Measurements from ENCODE around the gene SKI.

SKI gene

DNA sequence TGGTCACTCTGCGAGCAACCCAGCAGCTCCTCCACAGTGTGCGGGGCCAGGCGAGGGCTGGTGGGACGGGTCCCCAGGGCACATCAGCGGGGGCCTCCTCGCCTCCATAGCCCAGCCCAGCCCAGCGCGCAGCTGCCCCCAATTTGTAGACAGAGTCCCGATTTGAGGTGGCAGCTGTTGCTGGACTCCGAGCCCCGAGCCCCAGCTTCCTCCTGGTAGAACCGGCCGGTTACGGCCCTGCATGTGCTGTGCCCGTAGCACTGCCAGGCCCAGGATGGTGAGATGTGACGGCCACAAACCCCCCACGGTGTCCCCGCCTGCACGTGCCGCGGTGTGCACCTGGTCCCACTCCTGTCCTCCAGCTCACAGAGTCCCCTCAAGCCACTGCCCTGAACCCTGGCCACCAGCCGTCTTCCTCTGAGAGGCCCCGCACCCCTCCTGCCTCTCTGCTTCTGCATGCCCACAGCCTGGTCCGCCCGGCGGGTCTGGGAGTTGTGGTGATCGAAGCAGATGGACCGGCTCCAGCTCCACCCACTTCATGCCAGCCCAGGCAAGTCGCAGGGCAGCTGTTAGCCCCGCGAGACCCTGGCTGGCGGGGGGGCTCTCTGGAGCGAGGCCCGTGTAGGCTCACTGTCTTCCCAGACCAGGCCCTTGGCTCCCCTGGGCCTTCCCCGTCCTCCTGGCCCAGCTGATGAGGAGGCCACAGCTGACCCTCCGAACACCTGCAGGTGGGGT, 107.8 kb downstream of the SKI start:
- H3K4me3 ChIP-seq (ENCODE audit: low read depth, low read length): no peak overlapping the region

DNA sequence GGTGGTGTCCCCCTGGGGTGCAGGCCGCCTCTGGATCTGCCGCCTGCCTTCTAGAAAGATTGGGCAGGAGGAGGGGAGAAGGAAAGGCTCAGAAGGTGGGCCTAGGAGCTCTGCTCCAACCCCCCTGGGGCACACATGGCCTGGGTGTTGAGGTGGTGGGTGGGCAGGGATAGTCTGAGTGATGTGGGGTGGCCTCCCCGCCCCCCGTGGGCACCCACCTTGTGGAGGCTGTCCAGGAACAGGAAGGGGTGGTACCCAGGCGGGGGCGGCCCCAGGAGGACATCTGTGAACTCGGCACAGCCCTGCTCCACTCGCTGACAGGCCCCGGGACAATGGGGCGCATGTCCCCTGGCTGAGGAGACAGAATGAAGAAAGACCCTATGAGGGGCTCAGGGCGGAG, 108.4 kb downstream of the SKI start:
- no peak overlapping the region for H3K4me3 ChIP-seq (ENCODE audit: low read depth, low read length)

DNA sequence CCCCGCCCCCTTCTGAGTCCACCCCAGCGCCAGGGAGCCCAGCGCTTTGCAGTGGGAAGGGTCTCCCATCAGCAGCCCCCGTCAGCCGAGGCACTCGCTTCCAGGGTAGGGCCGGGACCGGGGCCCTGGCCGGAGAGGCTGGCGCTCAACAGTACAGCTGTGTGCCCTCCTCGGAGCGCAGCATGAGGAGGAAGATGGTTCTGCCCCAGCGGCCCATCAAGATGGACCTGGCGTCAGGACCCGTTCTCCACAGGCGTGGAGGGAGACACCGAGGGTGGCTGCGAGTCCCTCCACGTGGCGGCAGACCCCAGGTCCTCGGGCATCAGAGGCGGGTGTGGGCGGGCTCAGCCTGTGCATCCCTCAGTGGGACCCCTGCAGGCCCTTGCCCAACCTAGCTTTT, 109.0 kb downstream of the SKI start:
- H3K4me3 ChIP-seq (ENCODE audit: low read depth, low read length): no peak overlapping the region

- H3K4me3 ChIP-seq (ENCODE audit: low read depth, low read length): no peak overlapping the region
Measured at GRCh38 chr1:2337501-2337900, 109.4 kb downstream of the SKI start.

- no peak overlapping the region for H3K4me3 ChIP-seq (ENCODE audit: low read depth, low read length)
Measured at GRCh38 chr1:2339206-2340085, 111.3 kb downstream of the SKI start.

DNA sequence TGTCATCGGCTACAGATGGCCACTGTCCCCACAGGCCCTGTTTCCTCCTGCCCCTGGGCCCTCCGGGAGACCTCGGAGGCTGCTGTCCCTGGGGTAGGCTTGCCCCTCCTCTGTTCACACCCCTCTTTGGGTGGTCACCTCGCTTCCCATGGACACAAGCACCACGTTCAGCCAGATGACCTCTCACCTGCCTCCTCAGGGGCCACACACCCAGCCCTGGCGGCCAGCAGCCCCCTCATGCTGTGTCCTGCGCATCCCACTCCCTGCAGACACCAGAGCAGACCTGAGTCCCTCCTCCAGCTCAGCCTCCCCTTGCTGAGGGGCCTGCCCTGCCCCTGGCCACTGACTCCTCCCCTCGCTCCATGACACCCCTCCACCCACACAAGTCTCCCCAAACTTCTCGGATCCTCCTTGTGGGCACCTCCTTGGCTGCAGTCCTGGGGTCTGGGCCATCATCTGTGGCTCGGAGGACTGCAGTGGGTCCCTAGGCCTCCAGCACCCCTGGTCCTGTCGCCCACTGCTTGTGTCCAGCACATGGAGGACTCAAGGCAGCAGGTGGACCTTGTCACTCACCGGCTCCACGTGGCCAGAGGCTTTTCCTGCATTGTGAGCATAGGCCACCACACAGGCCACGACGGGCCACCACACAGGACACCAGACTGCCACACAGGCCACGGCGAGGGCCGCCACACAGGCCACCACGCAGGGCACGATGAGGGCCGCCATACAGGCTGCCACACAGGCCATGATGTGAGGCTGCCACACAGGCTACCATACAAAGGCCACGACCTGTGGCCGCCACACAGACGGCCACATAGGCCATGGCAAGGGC, 112.2 kb downstream of the SKI start:
- H3K4me3 ChIP-seq (ENCODE audit: low read depth, low read length): no peak overlapping the region

DNA sequence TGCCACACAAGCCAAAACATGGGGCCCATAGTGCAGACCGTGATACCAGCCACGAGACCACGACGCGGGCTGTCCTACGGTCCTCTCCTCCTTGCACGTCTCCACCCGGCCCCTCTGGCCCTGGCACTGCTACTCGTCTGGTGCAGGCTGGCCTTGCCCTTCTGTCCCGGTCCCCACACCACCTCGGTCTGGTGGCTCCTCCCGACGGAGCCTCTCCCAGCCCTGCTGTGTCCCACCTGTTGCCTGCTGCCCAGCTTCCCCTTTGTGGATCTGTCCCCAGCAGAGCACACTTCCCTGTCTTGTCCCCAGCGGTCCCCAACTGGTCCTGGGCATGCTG, 112.8 kb downstream of the SKI start:
- H3K4me3 ChIP-seq (ENCODE audit: low read depth, low read length): no peak overlapping the region

GRCh38 chr1:2341706-2342383, 113.7 kb downstream of the SKI start:
- no peak overlapping the region for H3K4me3 ChIP-seq (ENCODE audit: low read depth, low read length)

GRCh38 chr1:2342384-2343022, 114.4 kb downstream of the SKI start:
- H3K4me3 ChIP-seq (ENCODE audit: low read depth, low read length): no peak overlapping the region

GRCh38 chr1:2343023-2343935, 115.2 kb downstream of the SKI start:
- H3K4me3 ChIP-seq (ENCODE audit: low read depth, low read length): no peak overlapping the region

DNA sequence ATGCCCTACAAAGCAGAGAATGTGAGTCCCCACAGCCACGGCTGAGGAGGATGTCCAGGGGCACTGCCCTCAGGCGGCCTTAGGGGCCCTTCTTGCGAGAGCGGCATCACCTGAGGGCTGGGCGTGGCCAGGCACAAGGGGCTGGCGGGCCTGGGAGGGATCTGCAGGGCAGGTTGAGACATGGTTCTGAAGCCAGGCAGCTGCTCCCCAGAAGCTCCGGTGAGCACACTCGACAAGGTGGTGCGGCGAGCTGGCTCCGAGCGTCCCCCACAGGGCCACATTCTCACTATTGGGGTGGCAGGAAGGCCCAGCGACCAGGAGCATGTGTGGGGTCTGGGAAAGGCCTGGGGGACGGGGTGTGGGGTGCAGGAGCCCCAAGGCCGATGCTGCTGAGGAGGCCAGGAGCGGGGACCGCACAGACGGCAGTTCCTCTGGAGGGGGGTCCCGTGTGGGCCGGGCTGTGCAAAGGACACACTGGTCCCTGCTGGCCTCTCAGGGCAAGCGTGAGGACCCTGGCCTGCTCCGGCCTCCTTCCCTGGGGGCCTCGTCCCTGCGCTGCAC, 116.1 kb downstream of the SKI start:
- no peak overlapping the region for H3K4me3 ChIP-seq (ENCODE audit: low read depth, low read length)

DNA sequence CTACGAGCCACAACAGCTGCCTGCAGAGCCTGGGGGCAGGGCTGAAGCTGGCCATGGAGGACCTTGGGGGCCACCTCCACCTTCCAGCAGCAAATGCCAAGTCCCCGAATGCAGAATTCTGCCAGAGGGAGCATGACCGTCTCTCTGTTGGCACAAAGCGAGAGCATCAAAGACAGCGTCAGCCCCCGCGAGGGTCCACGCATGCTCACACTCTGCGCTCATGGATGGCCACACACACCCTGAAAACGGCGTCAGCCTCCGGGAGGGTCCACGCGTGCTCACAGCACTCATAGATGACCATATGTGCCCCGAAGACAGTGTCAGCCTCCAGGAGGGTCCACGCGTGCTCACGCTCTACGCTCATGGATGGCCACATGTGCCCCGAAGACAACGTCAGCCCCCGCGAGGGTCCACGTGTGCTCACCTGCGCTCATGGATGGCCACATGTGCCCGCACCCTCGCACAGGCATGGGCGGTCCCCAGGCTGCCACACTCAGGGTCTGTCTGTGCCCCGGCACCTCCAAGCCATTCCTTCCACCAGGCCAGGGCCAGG, 116.7 kb downstream of the SKI start:
- H3K4me3 ChIP-seq (ENCODE audit: low read depth, low read length): no peak overlapping the region

- no peak overlapping the region for H3K4me3 ChIP-seq (ENCODE audit: low read depth, low read length)
Measured at GRCh38 chr1:2345297-2346075, 117.4 kb downstream of the SKI start.

- no peak overlapping the region for H3K4me3 ChIP-seq (ENCODE audit: low read depth, low read length)
Measured at GRCh38 chr1:2346691-2347408, 118.7 kb downstream of the SKI start.

DNA sequence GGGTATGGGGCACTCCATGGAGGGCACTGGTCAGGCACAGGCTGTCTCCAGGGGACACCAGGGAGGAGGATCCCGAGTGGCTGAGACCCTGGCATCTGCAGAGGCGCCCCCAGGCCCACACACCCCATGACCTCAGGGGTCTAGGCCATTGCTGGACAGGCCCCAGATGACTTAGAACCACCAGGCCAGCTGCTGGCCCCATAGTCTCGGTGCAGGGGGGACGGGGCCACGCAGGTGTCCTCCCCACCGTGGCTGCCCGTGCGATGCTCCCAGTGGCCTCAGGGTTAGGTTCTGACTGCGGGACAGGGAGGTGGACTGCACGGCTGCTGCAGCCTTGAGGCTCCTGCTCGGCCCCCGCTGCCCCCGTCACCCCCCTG, 119.3 kb downstream of the SKI start:
- no peak overlapping the region for H3K4me3 ChIP-seq (ENCODE audit: low read depth, low read length)

GRCh38 chr1:2347896-2348295, 119.8 kb downstream of the SKI start:
- no peak overlapping the region for H3K4me3 ChIP-seq (ENCODE audit: low read depth, low read length)
